HCT116 (cell line): ENCODE results near the gene RIMBP2. TPM values are rescaled to one million over a fixed set of nuclear protein-coding genes. Genes with fewer than 3 reads are reported as not detected.

Source experiments
- ATAC-seq: fragments of 200-7000 bp; cut with Tn5 transposase; 2 replicates; pipeline ENCODE4 v1.9.1; 2020; ENCODE audit warnings: mild to moderate bottlenecking, moderate library complexity
- BruUV-seq: library from RNA; stranded (reverse); fragments of 400-500 nt; replicated peaks from 2 replicates; lab custom pipeline; 2021; lab: Mats Ljungman, UMichigan
- CTCF ChIA-PET: fragments of 300-600 bp; sonication (Branson Sonifier 250); formaldehyde crosslinking; loops from one replicate; lab custom pipeline; 2021; ENCODE audit warnings: antibody characterized with exemption; lab: Charles Lee
- POLR2A ChIA-PET: fragments of 300-600, 350-600 bp; sonication (Branson Sonifier 250); formaldehyde crosslinking; loops from one replicate; lab custom pipeline; 2021; ENCODE audit warnings: antibody characterized with exemption; lab: Charles Lee
- RAD21 ChIA-PET, 2 experiments: fragments of 300-600 bp; sonication (Branson Sonifier 250); formaldehyde crosslinking; loops; one replicate each; lab custom pipeline; 2023; ENCODE audit warnings: low total read pairs in 2 of 2; ENCODE audit not compliant: uncharacterized antibody in 2 of 2, unreplicated experiment in 2 of 2, low non-redundant PET in 1 of 2; lab: Charles Lee
- DNase-seq: peaks from one replicate; pipeline ENCODE4 v3.0.0-alpha.2; 2010; ENCODE audit warnings: low read depth, low spot score
- H2AFZ ChIP-seq: fragments of 200-600 bp; shearing (Covaris generic), sonication (generic); 2 replicates; pipeline ENCODE4 v1.6.1; 2017; ENCODE audit warnings: low read depth, mixed run types, mixed read lengths, antibody characterized with exemption, low read length; ENCODE audit not compliant: poor library complexity, severe bottlenecking
- H3K27ac ChIP-seq: 2 replicates; pipeline ENCODE4 v1.5.1; 2012; ENCODE audit warnings: low read depth, low read length
- H3K27me3 ChIP-seq: fragments of 200-600 bp; sonication (generic); 2 replicates; pipeline ENCODE4 v1.6.1; 2016; ENCODE audit warnings: mixed run types, low read length, mixed read lengths; ENCODE audit not compliant: insufficient read depth
- H3K36me3 ChIP-seq, 2 experiments: fragments of 200-500 bp in 1 of 2; fragments of 200-600 bp in 1 of 2; sonication (Bioruptor generic) in 1 of 2; sonication (generic) in 1 of 2; 2 replicates each; pipeline versions ENCODE4 v1.5.1 to v1.6.1; 2014 to 2016; ENCODE audit warnings: low read length in 2 of 2, inconsistent platforms in 1 of 2, mixed read lengths in 1 of 2, mixed run types in 1 of 2; ENCODE audit not compliant: insufficient read depth in 2 of 2, control insufficient read depth in 1 of 2
- H3K4me1 ChIP-seq, 2 experiments: fragments of 200-600 bp in 1 of 2; sonication (generic) in 1 of 2; 2 replicates each; pipeline versions ENCODE4 v1.5.1 to v1.6.1; 2012 to 2017; ENCODE audit warnings: low read length in 2 of 2, inconsistent platforms in 1 of 2, mild to moderate bottlenecking in 1 of 2, mixed read lengths in 1 of 2, mixed run types in 1 of 2, moderate library complexity in 1 of 2; ENCODE audit not compliant: insufficient read depth in 2 of 2, control insufficient read depth in 1 of 2
- H3K4me2 ChIP-seq: fragments of 200-600 bp; sonication (generic); 2 replicates; pipeline ENCODE4 v1.6.1; 2017; ENCODE audit warnings: mixed run types, low read length, mixed read lengths
- H3K4me3 ChIP-seq, 2 experiments: fragments of 200-600 bp in 1 of 2; sonication (generic) in 1 of 2; replicated peaks in 1 of 2; 2 replicates each; pipeline ENCODE4 v1.5.1; 2011 to 2016; ENCODE audit warnings: low read length in 2 of 2, control low read depth in 1 of 2, low read depth in 1 of 2, mild to moderate bottlenecking in 1 of 2, mixed read lengths in 1 of 2, mixed run types in 1 of 2
- H3K79me2 ChIP-seq: fragments of 200-600 bp; sonication (generic); 2 replicates; pipeline ENCODE4 v1.6.1; 2017; ENCODE audit warnings: mild to moderate bottlenecking, mixed run types, low read length, moderate library complexity, mixed read lengths; ENCODE audit not compliant: insufficient read depth
- H3K9ac ChIP-seq: fragments of 200-600 bp; sonication (generic); 2 replicates; pipeline ENCODE4 v1.6.1; 2016; ENCODE audit warnings: low read length, mixed read lengths
- H3K9me2 ChIP-seq: fragments of 200-600 bp; sonication (generic), shearing (Covaris generic); 2 replicates; pipeline ENCODE4 v1.6.1; 2017; ENCODE audit warnings: mixed run types, mild to moderate bottlenecking, moderate library complexity; ENCODE audit not compliant: insufficient read depth
- H3K9me3 ChIP-seq, 2 experiments: fragments of 200-500 bp in 1 of 2; fragments of 200-600 bp in 1 of 2; sonication (Bioruptor generic) in 1 of 2; sonication (generic) in 1 of 2; 2 replicates each; pipeline ENCODE4 v1.6.1; 2014 to 2017; ENCODE audit warnings: low read length in 2 of 2, mixed read lengths in 2 of 2, inconsistent platforms in 1 of 2, low read depth in 1 of 2, mild to moderate bottlenecking in 1 of 2, mixed run types in 1 of 2, moderate library complexity in 1 of 2; ENCODE audit not compliant: control insufficient read depth in 1 of 2, insufficient read depth in 1 of 2
- H4K20me1 ChIP-seq: fragments of 200-600 bp; sonication (generic), shearing (Covaris generic); 2 replicates; pipeline ENCODE4 v1.6.1; 2017; ENCODE audit warnings: mixed run types, mild to moderate bottlenecking, moderate library complexity; ENCODE audit not compliant: insufficient read depth
- ATF3 ChIP-seq: IDR thresholded peaks from 2 replicates; pipeline ENCODE4 v1.6.1; 2012
- CBX3 ChIP-seq: IDR thresholded peaks from 2 replicates; pipeline ENCODE4 v1.6.1; 2012; ENCODE audit warnings: low read depth
- CEBPB ChIP-seq: IDR thresholded peaks from 2 replicates; pipeline ENCODE4 v1.6.1; 2012; ENCODE audit warnings: low read depth
- CTCF ChIP-seq, 3 experiments: fragments of 200-600 bp in 1 of 3; sonication (generic) in 1 of 3; IDR thresholded peaks in 2 of 3; conservative IDR thresholded peaks in 1 of 3; 2 replicates each; pipeline ENCODE4 v1.5.1; 2012 to 2017; ENCODE audit warnings: low read depth in 2 of 3, low read length in 2 of 3, antibody characterized with exemption in 1 of 3, borderline replicate concordance in 1 of 3, control low read depth in 1 of 3, mild to moderate bottlenecking in 1 of 3, mixed read lengths in 1 of 3, mixed run types in 1 of 3, moderate library complexity in 1 of 3; ENCODE audit not compliant: insufficient read depth in 1 of 3
- EGR1 ChIP-seq: IDR thresholded peaks from 2 replicates; pipeline ENCODE4 v1.6.1; 2012; ENCODE audit warnings: low read depth
- ELF1 ChIP-seq: IDR thresholded peaks from 2 replicates; pipeline ENCODE4 v1.6.1; 2012; ENCODE audit warnings: low read depth, borderline replicate concordance
- EZH2 ChIP-seq: fragments of 200-600 bp; sonication (generic); IDR thresholded peaks from 2 replicates; pipeline ENCODE4 v1.6.1; 2017; ENCODE audit warnings: antibody characterized with exemption, mixed run types
- EZH2phosphoT487 ChIP-seq: fragments of 200-600 bp; IDR thresholded peaks from 2 replicates; pipeline ENCODE4 v1.6.1; 2018; ENCODE audit warnings: antibody characterized with exemption, borderline replicate concordance
- MAX ChIP-seq: IDR thresholded peaks from 2 replicates; pipeline ENCODE4 v1.6.1; 2012
- POLR2A ChIP-seq: IDR thresholded peaks from 2 replicates; pipeline ENCODE4 v1.7.0; 2011; ENCODE audit warnings: borderline replicate concordance; ENCODE audit not compliant: insufficient read depth, insufficient read length; ENCODE audit errors: extremely low read depth
- REST ChIP-seq: IDR thresholded peaks from 2 replicates; pipeline ENCODE4 v1.6.1; 2012; ENCODE audit warnings: low read depth
- SP1 ChIP-seq: IDR thresholded peaks from 2 replicates; pipeline ENCODE4 v1.6.1; 2012; ENCODE audit warnings: low read depth
- TCF7L2 ChIP-seq: IDR thresholded peaks from 2 replicates; pipeline ENCODE4 v1.7.0; 2011; ENCODE audit warnings: borderline replicate concordance, inconsistent platforms; ENCODE audit not compliant: insufficient read depth, insufficient read length; ENCODE audit errors: extremely low read depth
- YY1 ChIP-seq: IDR thresholded peaks from 2 replicates; pipeline ENCODE4 v1.6.1; 2011; ENCODE audit warnings: low read length, low read depth, moderate library complexity, mild to moderate bottlenecking; ENCODE audit not compliant: insufficient replicate concordance; ENCODE audit errors: extremely low read depth
- ZNF274 ChIP-seq: fragments of 200-500 bp; sonication (Bioruptor generic); IDR thresholded peaks from 2 replicates; pipeline ENCODE4 v1.6.1; 2014; ENCODE audit warnings: mild to moderate bottlenecking, low read depth, low read length, inconsistent platforms
- intact Hi-C: fragments of 100-400 bp; cut with micrococcal nuclease; formaldehyde crosslinking; loops from 2 replicates; pipeline ENCODE4 v1.10.0; 2022
- total RNA-seq: library from RNA; stranded (reverse); gene quantifications from one replicate; pipeline ENCODE4 v1.2.1, GENCODE V29; 2021; ENCODE audit not compliant: unreplicated experiment

Gene RIMBP2
- total RNA-seq, 1 experiment from 2014 or later: not detected

- Histone ChIP-seq H3K27ac (no peak overlapping the region), H2AFZ (no peak overlapping the region), H3K79me2 (no peaks in the 10 kb centered on the region), H3K4me2 (no peak overlapping the region), H4K20me1 (no peaks in the 10 kb centered on the region), H3K4me1 (no peaks in the 10 kb centered on the region), H3K9me2 (no peaks in the 10 kb centered on the region), H3K4me3 (no peak overlapping the region)
- RAD21 ChIA-PET: no interaction called here
- ATAC-seq (no peak), DNase-seq (no peak)
- POLR2A ChIA-PET: no interaction called here
- no TSS peak for BruUV-seq
- TF ChIP-seq EGR1 (no peak), ATF3 (no peak), ELF1 (no peak), CTCF (IDR thresholded peaks at IDR 0.05 in 2 of 3, conservative IDR thresholded peaks at IDR 0.05 in 1 of 3; ENCODE audit: borderline replicate concordance in 1 of 3, insufficient read depth in 1 of 3, low read depth in 2 of 3, low read length in 2 of 3) (no peak), CEBPB (no peak), MAX (no peak), EZH2phosphoT487 (no peak), TCF7L2 (no peak), SP1 (no peak), ZNF274 (no peak), YY1 (no peak), POLR2A (no peak), EZH2 (no peak), CBX3 (no peak), REST (no peak)
- TF ChIP-seq, all 23 proteins: peak for 0
- CTCF ChIA-PET: no interaction called here
- no peaks in the 10 kb centered on the region for H3K27me3 ChIP-seq
- no peaks in the 10 kb centered on the region for H3K36me3 ChIP-seq
- intact Hi-C loops: no loop called here
- no peaks in the 10 kb centered on the region for H3K9me3 ChIP-seq
- no peak overlapping the region for H3K9ac ChIP-seq
These were observed 44.5 kb downstream of the RIMBP2 start for GRCh38 chr12:130671556-130671955.
